ENCODE measurements around the gene RGS13. TPM values are rescaled to one million over a fixed set of nuclear protein-coding genes. Genes with fewer than 3 reads are reported as not detected.

The RGS13 gene
- total RNA-seq, 1 donor from 2014 or later = not detected

DNA sequence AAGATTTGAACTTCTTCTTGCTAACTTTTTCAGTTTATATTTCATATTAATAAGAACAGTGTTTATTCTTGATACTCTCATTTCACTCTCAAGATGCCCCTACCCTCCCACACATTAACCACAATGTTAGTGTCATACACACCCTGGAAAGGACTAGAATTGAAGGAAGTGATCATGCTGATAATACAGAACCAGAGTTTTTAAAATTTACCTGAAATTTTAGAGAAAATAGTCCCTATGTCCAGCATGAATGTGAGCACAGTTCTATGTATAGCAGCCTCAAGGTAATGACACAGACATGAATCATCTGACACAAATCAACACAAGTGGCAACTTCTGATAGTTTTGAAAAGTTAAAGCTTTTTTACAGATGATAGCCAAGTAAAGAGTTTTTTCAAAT is 34.4 kb upstream of the RGS13 start:
- no peaks in the 10 kb centered on the region for H3K27me3 Mint-ChIP-seq (ENCODE audit: low read depth)
- no peak for DNase-seq (ENCODE audit: low read depth, low spot score)
- H3K4me1 Mint-ChIP-seq = no peaks in the 10 kb centered on the region
- H3K36me3 Mint-ChIP-seq (ENCODE audit: low read depth) = no peaks in the 10 kb centered on the region
- no peaks in the 10 kb centered on the region for H3K9me3 Mint-ChIP-seq
- TF ChIP-seq, protein P1, sequence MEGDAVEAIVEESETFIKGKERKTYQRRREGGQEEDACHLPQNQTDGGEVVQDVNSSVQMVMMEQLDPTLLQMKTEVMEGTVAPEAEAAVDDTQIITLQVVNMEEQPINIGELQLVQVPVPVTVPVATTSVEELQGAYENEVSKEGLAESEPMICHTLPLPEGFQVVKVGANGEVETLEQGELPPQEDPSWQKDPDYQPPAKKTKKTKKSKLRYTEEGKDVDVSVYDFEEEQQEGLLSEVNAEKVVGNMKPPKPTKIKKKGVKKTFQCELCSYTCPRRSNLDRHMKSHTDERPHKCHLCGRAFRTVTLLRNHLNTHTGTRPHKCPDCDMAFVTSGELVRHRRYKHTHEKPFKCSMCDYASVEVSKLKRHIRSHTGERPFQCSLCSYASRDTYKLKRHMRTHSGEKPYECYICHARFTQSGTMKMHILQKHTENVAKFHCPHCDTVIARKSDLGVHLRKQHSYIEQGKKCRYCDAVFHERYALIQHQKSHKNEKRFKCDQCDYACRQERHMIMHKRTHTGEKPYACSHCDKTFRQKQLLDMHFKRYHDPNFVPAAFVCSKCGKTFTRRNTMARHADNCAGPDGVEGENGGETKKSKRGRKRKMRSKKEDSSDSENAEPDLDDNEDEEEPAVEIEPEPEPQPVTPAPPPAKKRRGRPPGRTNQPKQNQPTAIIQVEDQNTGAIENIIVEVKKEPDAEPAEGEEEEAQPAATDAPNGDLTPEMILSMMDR (conservative IDR thresholded peaks at IDR 0.05) = no peak
- no peak overlapping the region for H3K27ac Mint-ChIP-seq (ENCODE audit: unreplicated experiment)
- H3K4me3 Mint-ChIP-seq = no peak overlapping the region

DNA sequence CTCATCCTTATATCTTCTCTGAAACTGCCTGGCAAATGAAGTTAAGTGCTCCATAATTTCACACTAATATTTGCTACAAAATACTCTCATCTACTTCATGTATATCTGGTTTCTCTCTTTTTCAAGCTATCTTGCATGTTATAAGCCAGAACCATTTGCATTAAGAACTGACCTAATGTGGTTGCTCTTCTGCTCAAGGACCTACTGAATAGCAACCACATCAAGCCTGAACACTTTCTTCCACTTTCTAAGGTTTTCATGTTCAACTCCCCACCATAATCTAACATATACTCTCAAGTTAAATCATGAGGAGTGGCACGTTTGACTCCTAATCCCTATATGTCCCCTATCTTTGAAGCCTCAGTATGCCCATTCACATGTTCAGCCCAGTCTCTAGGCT is 33.2 kb upstream of the RGS13 start:
- TF ChIP-seq, protein P1 (conservative IDR thresholded peaks at IDR 0.05) = no peak
- Mint-ChIP-seq H3K4me3 (no peak overlapping the region), H3K27ac (ENCODE audit: unreplicated experiment) (no peak overlapping the region), H3K9me3 (no peaks in the 10 kb centered on the region), H3K4me1 (no peaks in the 10 kb centered on the region), H3K36me3 (ENCODE audit: low read depth) (no peaks in the 10 kb centered on the region), H3K27me3 (ENCODE audit: low read depth) (no peaks in the 10 kb centered on the region)
- DNase-seq (ENCODE audit: low read depth, low spot score) = no peak

DNA sequence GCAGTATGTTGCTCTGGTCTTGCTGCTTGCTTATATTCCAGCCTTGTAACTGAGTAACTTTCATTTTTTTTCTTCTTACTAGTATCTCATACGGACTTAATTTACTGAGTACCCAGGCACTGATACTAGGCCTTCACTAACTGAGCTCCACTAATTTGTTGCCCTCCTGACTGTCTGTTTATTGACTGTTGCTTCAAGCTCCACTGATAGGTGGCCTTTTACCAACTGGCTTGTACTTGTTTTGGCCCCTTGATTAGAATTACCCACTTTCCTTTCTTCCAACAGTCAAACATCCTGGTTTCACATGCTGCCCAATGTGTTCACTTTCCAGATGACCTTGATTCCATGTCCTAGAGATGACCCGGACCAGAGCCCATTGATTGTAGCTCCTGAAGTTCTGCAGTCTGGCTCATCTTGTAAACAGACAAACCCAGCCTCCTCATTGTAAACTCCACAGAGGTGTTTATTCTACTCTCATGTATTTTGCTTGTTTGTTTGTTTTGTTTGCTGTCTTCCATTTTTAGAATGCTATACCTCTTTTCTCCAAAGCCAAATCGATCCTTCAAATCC is 32.6 kb upstream of the RGS13 start:
- Mint-ChIP-seq H3K27me3 (ENCODE audit: low read depth) (no peaks in the 10 kb centered on the region), H3K27ac (ENCODE audit: unreplicated experiment) (no peak overlapping the region), H3K36me3 (ENCODE audit: low read depth) (no peaks in the 10 kb centered on the region), H3K4me1 (no peaks in the 10 kb centered on the region), H3K4me3 (no peak overlapping the region), H3K9me3 (no peaks in the 10 kb centered on the region)
- TF ChIP-seq, protein P1 (conservative IDR thresholded peaks at IDR 0.05) = no peak
- no peak for DNase-seq (ENCODE audit: low read depth, low spot score)

DNA sequence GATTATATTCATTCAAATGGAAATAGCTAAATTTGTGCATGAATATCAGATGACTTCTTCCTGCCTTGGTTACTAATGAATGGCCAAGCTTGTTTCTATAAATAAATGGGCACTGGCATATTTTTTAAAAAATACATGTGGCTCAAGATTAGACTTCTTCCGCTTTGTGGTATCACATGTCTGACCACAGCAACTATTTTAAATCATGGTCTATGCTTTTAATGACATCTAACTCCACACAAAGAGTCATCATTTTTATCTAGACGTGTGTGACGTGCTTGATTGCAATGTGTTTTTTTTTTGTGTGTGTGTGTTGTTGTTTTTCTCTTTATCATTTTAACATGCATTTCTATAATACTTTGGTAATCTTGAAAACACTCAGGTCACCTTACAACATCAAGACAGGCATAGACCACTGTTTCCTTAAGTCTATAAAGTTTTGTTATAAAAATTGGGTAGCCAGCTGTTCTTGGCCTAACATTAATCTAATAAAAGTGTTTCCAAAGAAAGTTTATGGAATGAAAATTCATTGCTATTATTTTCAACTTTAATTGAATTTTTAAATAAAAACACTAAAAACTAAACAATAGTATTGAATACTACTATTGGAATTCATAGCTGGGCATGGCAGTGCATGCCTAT is 30.8 kb upstream of the RGS13 start:
- Mint-ChIP-seq H3K4me1 (no peaks in the 10 kb centered on the region), H3K27me3 (ENCODE audit: low read depth) (no peaks in the 10 kb centered on the region), H3K36me3 (ENCODE audit: low read depth) (no peaks in the 10 kb centered on the region), H3K4me3 (no peak overlapping the region), H3K9me3 (no peaks in the 10 kb centered on the region), H3K27ac (ENCODE audit: unreplicated experiment) (no peak overlapping the region)
- TF ChIP-seq, protein P1 (conservative IDR thresholded peaks at IDR 0.05) = no peak
- no peak for DNase-seq (ENCODE audit: low read depth, low spot score)

DNA sequence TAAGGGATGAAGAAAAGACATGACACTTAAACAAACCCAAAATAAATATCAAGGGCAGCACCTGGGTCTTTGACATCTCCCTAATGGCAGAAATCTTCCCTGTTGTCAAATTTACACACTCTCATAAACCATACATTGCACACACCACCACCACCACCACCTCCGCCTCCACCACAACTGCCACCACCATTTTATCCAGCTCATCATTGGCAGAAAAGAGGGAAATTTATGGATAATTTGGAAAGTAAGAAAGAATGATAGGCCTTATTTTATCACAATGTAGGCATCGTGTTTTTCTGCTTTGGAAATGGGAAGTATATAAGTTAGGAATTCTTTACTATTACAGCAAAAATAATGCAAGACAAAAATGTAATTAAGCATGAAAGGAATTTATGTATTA is 27.3 kb upstream of the RGS13 start:
- Mint-ChIP-seq H3K36me3 (ENCODE audit: low read depth) (no peaks in the 10 kb centered on the region), H3K27ac (ENCODE audit: unreplicated experiment) (no peak overlapping the region), H3K27me3 (ENCODE audit: low read depth) (no peaks in the 10 kb centered on the region), H3K4me3 (no peak overlapping the region), H3K9me3 (no peaks in the 10 kb centered on the region), H3K4me1 (no peaks in the 10 kb centered on the region)
- TF ChIP-seq, protein P1 (conservative IDR thresholded peaks at IDR 0.05) = no peak
- DNase-seq (ENCODE audit: low read depth, low spot score) = no peak

Measured in neural crest cell (in vitro differentiated cells).